ENCODE measurements around the gene STMN3.

- no peak for TF ChIP-seq POLR2A (IDR thresholded peaks at IDR 0.05)
- TF ChIP-seq, protein P1, sequence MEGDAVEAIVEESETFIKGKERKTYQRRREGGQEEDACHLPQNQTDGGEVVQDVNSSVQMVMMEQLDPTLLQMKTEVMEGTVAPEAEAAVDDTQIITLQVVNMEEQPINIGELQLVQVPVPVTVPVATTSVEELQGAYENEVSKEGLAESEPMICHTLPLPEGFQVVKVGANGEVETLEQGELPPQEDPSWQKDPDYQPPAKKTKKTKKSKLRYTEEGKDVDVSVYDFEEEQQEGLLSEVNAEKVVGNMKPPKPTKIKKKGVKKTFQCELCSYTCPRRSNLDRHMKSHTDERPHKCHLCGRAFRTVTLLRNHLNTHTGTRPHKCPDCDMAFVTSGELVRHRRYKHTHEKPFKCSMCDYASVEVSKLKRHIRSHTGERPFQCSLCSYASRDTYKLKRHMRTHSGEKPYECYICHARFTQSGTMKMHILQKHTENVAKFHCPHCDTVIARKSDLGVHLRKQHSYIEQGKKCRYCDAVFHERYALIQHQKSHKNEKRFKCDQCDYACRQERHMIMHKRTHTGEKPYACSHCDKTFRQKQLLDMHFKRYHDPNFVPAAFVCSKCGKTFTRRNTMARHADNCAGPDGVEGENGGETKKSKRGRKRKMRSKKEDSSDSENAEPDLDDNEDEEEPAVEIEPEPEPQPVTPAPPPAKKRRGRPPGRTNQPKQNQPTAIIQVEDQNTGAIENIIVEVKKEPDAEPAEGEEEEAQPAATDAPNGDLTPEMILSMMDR (IDR thresholded peaks at IDR 0.05) = no peak
Observed at GRCh38 chr20:63697868-63698545, 44.8 kb upstream of the STMN3 start.

Measured in body of pancreas (tissue), 4 donors.